Upper lobe of left lung (tissue), 6 donors: ENCODE data around the gene APBA3. TPM values are rescaled to one million over a fixed set of nuclear protein-coding genes. Genes with fewer than 3 reads are reported as not detected.

Experiments
- ATAC-seq, 2 donors: fragments of 200-7000 bp; cut with Tn5 transposase; one replicate each; pipeline ENCODE4 v1.9.1; 2022; ENCODE audit warnings: mild to moderate bottlenecking in 2 of 2, moderate library complexity in 2 of 2; ENCODE audit not compliant: low FRiP score in 2 of 2
- DNase-seq, 2 donors: peaks; one replicate each; pipeline ENCODE4 v3.0.0-alpha.2; 2019 to 2020
- H3K27ac ChIP-seq, 4 donors: fragments of 200-600 bp; sonication (generic); one replicate each; pipeline ENCODE4 v1.5.1; 2016 to 2019
- H3K27me3 ChIP-seq, 4 donors: fragments of 200-600 bp; sonication (generic); one replicate each; pipeline ENCODE4 v1.5.1; 2017 to 2019
- H3K36me3 ChIP-seq, 4 donors: fragments of 200-600 bp; sonication (generic); one replicate each; pipeline ENCODE4 v1.5.1; 2016 to 2019
- H3K4me1 ChIP-seq, 4 donors: fragments of 200-600 bp; sonication (generic); one replicate each; pipeline ENCODE4 v1.5.1; 2018 to 2019
- H3K4me3 ChIP-seq, 4 donors: fragments of 200-600 bp; sonication (generic); one replicate each; pipeline ENCODE4 v1.5.1; 2017 to 2019; ENCODE audit warnings: mild to moderate bottlenecking in 2 of 4, moderate library complexity in 1 of 4
- H3K9me3 ChIP-seq, 4 donors: fragments of 200-600 bp; sonication (generic); one replicate each; pipeline ENCODE4 v1.5.1; 2018 to 2019
- EP300 ChIP-seq, 4 donors: sonication (generic); formaldehyde crosslinking; IDR thresholded peaks; one replicate each; pipeline ENCODE4 v1.5.1; 2017; ENCODE audit warnings: antibody characterized with exemption in 4 of 4, control low read depth in 2 of 4
- POLR2A ChIP-seq, 4 donors: fragments of 450-650 bp; IDR thresholded peaks; one replicate each; pipeline ENCODE4 v1.5.1; 2016 to 2017; ENCODE audit warnings: antibody characterized with exemption in 4 of 4, mild to moderate bottlenecking in 2 of 4
- POLR2AphosphoS5 ChIP-seq, 2 donors: sonication (generic); formaldehyde crosslinking; IDR thresholded peaks; one replicate each; pipeline ENCODE4 v1.5.1; 2017; ENCODE audit warnings: antibody characterized with exemption in 2 of 2
- WGBS, 2 donors: methylation state at CpG; one replicate each; pipeline ENCODE4 v1.1.5; 2017 to 2018; 5-methylcytosine and 5-hydroxymethylcytosine counted together
- total RNA-seq, 6 donors: library from RNA; depleted of rRNA in 4 of 6; stranded (reverse); fragments of >200 nt in 4 of 6; gene quantifications; one replicate each; pipeline versions ENCODE4 v1.1.0 to v1.2.1, GENCODE V29; 2016 to 2021
- TF ChIP-seq, protein P1 (sequence below), 6 experiments: fragments of 450-650 bp in 4 of 6; fragments of 200-600 bp in 2 of 6; sonication (generic) in 2 of 6; IDR thresholded peaks; one replicate each; pipeline ENCODE4 v1.5.1; 2016 to 2019; ENCODE audit warnings: antibody characterized with exemption in 6 of 6
- donor health status: DM: no; HTN: no; CAD: no; lungs with moderate emphysema.
- donor health status: DM: no; HTN: yes; CAD: no; lungs with severe emphysema.

The APBA3 gene
- total RNA-seq, 6 donors from 2014 or later: 13.4 to 92.2 (median 21.6) TPM

- H3K4me3 ChIP-seq: no peak overlapping the region
- H3K4me1 ChIP-seq: peaks cover 0 to 15% (median under 1%) of the 10 kb centered on the region in 4 donors
- ATAC-seq (no peak), DNase-seq (no peak)
- H3K9me3 ChIP-seq: no peaks in the 10 kb centered on the region
- H3K36me3 ChIP-seq: no peaks in the 10 kb centered on the region
- peaks cover 0 to 7% (median 3%) of the 10 kb centered on the region in 4 donors for H3K27me3 ChIP-seq
- WGBS, 2 donors: 76 to 84% methylated on average over 6 of the region's 6 CpGs
- H3K27ac ChIP-seq: no peak overlapping the region
- TF ChIP-seq POLR2A (IDR thresholded peaks at IDR 0.05): no peak
- TF ChIP-seq, protein P1, sequence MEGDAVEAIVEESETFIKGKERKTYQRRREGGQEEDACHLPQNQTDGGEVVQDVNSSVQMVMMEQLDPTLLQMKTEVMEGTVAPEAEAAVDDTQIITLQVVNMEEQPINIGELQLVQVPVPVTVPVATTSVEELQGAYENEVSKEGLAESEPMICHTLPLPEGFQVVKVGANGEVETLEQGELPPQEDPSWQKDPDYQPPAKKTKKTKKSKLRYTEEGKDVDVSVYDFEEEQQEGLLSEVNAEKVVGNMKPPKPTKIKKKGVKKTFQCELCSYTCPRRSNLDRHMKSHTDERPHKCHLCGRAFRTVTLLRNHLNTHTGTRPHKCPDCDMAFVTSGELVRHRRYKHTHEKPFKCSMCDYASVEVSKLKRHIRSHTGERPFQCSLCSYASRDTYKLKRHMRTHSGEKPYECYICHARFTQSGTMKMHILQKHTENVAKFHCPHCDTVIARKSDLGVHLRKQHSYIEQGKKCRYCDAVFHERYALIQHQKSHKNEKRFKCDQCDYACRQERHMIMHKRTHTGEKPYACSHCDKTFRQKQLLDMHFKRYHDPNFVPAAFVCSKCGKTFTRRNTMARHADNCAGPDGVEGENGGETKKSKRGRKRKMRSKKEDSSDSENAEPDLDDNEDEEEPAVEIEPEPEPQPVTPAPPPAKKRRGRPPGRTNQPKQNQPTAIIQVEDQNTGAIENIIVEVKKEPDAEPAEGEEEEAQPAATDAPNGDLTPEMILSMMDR (IDR thresholded peaks at IDR 0.05): no peak
- no peak for TF ChIP-seq EP300 (IDR thresholded peaks at IDR 0.05)
- no peak for TF ChIP-seq POLR2AphosphoS5 (IDR thresholded peaks at IDR 0.05)
Observed at GRCh38 chr19:3790209-3790734, 28.8 kb upstream of the APBA3 start.

GRCh38 chr19:3788996-3789778 is 27.7 kb upstream of the APBA3 start:
- TF ChIP-seq EP300 (IDR thresholded peaks at IDR 0.05) (no peak), POLR2AphosphoS5 (IDR thresholded peaks at IDR 0.05) (no peak), POLR2A (IDR thresholded peaks at IDR 0.05) (no peak)
- TF ChIP-seq, protein P1 (IDR thresholded peaks at IDR 0.05): no peak
- ATAC-seq (no peak), DNase-seq (no peak)
- Histone ChIP-seq H3K9me3 (no peaks in the 10 kb centered on the region), H3K27me3 (peaks cover 0 to 7% (median 3%) of the 10 kb centered on the region in 4 donors), H3K36me3 (no peaks in the 10 kb centered on the region), H3K4me3 (no peak overlapping the region), H3K27ac (no peak overlapping the region), H3K4me1 (peaks cover 0 to 22% (median 4%) of the 10 kb centered on the region in 4 donors)
- 60 to 62% methylated on average over 13 to 16 of the region's 16 CpGs for WGBS, 2 donors

DNA sequence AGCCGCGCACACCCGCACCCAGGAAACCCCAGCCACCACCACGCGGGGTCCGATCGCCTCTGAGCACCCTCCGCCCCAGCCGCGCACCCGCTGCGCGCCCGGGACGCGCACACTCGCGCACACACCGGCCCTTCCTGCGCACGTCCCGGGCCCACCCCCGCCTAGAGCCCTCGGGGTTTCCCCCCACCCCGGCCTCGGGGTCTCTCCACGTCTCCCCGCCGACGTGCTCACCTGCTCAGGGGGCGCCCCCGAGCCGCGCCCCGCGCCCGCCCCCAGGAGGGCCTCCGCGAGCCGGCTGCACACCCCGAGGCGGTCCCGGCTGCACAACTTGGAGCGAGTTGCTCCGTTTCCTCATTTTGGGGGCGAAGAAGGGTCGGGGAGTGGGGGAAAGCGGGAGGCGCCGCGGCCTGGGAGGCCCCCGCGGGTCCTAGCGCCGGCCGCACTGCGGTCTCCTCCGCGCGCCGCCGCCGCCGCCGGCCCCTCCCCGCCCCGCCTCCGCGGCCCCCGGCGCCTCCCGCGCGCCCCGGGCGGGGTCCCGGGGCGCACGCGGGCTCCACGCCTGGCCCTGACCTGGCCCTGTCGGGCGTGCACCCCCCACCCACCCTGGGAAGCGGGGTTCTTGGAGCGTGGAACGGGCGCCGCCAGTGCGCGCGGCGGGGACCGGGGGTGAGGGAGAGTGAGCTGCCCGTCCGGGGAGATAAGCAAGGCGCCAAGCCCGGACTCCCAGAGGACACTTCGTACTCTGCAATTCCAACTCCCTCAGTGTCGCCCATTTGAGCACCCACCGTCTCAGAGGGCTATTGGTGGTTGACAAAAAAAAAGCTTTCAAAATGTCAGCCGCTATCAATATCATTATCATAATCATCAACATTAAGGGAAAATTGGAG is 24.7 kb upstream of the APBA3 start, which contains the start of gene MATK:
Gene MATK (minus strand): TSS at position 444 of the 887 bp plus-strand sequence. CDS start 1,246 bp downstream, outside the sequence.
- ATAC-seq (peak in 1 of 2 donors; percentile 15), DNase-seq (peak in 1 of 2 donors; percentile 83)
- TF ChIP-seq EP300 (IDR thresholded peaks at IDR 0.05) (no peak), POLR2AphosphoS5 (IDR thresholded peaks at IDR 0.05) (no peak), POLR2A (IDR thresholded peaks at IDR 0.05) (no peak)
- TF ChIP-seq, protein P1 (IDR thresholded peaks at IDR 0.05): no peak
- peaks cover 0 to 7% (median 3%) of the 10 kb centered on the region in 4 donors for H3K27me3 ChIP-seq
- H3K27ac ChIP-seq: peak within 1 kb of the TSS in 3 of 4 donors; percentile 30 to 79 (median 67)
- peak within 1 kb of the TSS; percentile 55 to 64 (median 60) for H3K4me3 ChIP-seq
- peaks cover 0 to 22% (median 4%) of the 10 kb centered on the region in 4 donors for H3K4me1 ChIP-seq
- H3K9me3 ChIP-seq: peaks cover 12 to 18% (median 15%) of the 10 kb centered on the region in 4 donors
- peaks cover 0 to 10% (median 0%) of the 10 kb centered on the region in 4 donors for H3K36me3 ChIP-seq
- WGBS, 2 donors: 10 to 27% methylated on average over 6 to 23 of the region's 101 CpGs

DNA sequence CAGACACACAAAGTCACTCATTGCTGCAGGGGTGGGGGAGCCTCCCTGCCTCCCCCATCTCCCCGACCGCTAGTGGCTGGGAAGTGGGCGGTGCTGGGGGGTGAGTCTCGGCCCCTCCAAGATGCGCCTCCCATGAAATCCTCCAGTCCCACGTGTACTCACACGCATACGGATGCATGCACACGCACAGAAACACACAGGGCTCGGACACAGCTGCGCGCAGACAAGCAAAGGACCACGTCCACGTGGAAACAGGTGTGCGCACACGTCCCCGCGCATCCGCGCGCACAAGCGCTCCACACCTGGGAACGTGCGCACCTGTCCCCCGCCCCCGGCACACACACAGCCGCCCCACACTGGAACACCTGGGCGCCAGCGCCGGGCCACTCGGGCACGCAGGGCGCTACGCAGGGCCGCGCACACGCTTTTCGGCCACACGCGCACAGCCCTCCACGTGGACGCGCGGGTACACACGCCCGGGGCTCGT is 24.0 kb upstream of the APBA3 start:
- peaks cover 0 to 7% (median 3%) of the 10 kb centered on the region in 4 donors for H3K27me3 ChIP-seq
- ATAC-seq: peak in 1 of 2 donors; percentile 25
- WGBS, 2 donors: 6% methylated on average over 18 of the region's 47 CpGs; no CpG with 5 or more reads in 1 of the 2 donors
- H3K9me3 ChIP-seq: peaks cover 12 to 25% (median 17%) of the 10 kb centered on the region in 4 donors
- TF ChIP-seq POLR2AphosphoS5 (IDR thresholded peaks at IDR 0.05) (no peak), EP300 (IDR thresholded peaks at IDR 0.05) (no peak), POLR2A (IDR thresholded peaks at IDR 0.05) (no peak)
- TF ChIP-seq, protein P1 (IDR thresholded peaks at IDR 0.05): no peak
- DNase-seq: no peak
- peaks cover 0 to 10% (median 0%) of the 10 kb centered on the region in 4 donors for H3K36me3 ChIP-seq
- peak overlapping the region; percentile 55 to 64 (median 60) for H3K4me3 ChIP-seq
- peaks cover 0 to 22% (median 4%) of the 10 kb centered on the region in 4 donors for H3K4me1 ChIP-seq
- peak overlapping the region in 3 of 4 donors; percentile 30 to 79 (median 67) for H3K27ac ChIP-seq
